ENCODE data around the gene VAMP8.
"Not testable (repeated sequence)": the region's sequence is repeated elsewhere in the genome, so short reads cannot be mapped to it uniquely, and the experiment has no call there.

The VAMP8 gene

GRCh38 chr2:85591563-85591962 is 14.2 kb downstream of the VAMP8 start:
- H3K27ac ChIP-seq = no peak overlapping the region
- TF ChIP-seq CTCF (conservative IDR thresholded peaks at IDR 0.05) = no peak

GRCh38 chr2:85592299-85592698 is 14.9 kb downstream of the VAMP8 start:
- not testable (repeated sequence) for H3K27ac ChIP-seq

- no peak overlapping the region for H3K27ac ChIP-seq
- TF ChIP-seq CTCF (conservative IDR thresholded peaks at IDR 0.05) = no peak
Observed at GRCh38 chr2:85593023-85593422, 15.6 kb downstream of the VAMP8 start.

GRCh38 chr2:85594715-85595300 is 17.4 kb downstream of the VAMP8 start:
- TF ChIP-seq CTCF (conservative IDR thresholded peaks at IDR 0.05) = no peak
- peak overlapping the region; percentile 83 for H3K27ac ChIP-seq

- no peak for TF ChIP-seq CTCF (conservative IDR thresholded peaks at IDR 0.05)
- H3K27ac ChIP-seq = peak within 1 kb of the TSS; percentile 83
Observed at GRCh38 chr2:85595301-85596025, 18.1 kb downstream of the VAMP8 start, which contains the start of gene RNF181. Gene RNF181, plus strand, starts transcription at chr2:85595745. Its CDS starts 19 bp downstream, at chr2:85595764.

GRCh38 chr2:85596026-85596333 is 18.6 kb downstream of the VAMP8 start:
- TF ChIP-seq CTCF (conservative IDR thresholded peaks at IDR 0.05) = no peak
- peak overlapping the region; percentile 83 for H3K27ac ChIP-seq

GRCh38 chr2:85596486-85597143 is 19.2 kb downstream of the VAMP8 start:
- H3K27ac ChIP-seq = peak overlapping the region; percentile 83; the same call in 1 of the 2 replicates
- TF ChIP-seq CTCF (conservative IDR thresholded peaks at IDR 0.05) = no peak

- TF ChIP-seq CTCF (conservative IDR thresholded peaks at IDR 0.05) = no peak
- no peak overlapping the region for H3K27ac ChIP-seq
Observed at GRCh38 chr2:85597241-85597640, 19.9 kb downstream of the VAMP8 start.

Measured in VCaP (cell line).